Measurements from ENCODE around the gene RTN4IP1. TPM values are rescaled to one million over a fixed set of nuclear protein-coding genes. Genes with fewer than 3 reads are reported as not detected.

RTN4IP1 gene
- polyA plus RNA-seq, 1 donor from 2014 or later, result 8.5 TPM

DNA sequence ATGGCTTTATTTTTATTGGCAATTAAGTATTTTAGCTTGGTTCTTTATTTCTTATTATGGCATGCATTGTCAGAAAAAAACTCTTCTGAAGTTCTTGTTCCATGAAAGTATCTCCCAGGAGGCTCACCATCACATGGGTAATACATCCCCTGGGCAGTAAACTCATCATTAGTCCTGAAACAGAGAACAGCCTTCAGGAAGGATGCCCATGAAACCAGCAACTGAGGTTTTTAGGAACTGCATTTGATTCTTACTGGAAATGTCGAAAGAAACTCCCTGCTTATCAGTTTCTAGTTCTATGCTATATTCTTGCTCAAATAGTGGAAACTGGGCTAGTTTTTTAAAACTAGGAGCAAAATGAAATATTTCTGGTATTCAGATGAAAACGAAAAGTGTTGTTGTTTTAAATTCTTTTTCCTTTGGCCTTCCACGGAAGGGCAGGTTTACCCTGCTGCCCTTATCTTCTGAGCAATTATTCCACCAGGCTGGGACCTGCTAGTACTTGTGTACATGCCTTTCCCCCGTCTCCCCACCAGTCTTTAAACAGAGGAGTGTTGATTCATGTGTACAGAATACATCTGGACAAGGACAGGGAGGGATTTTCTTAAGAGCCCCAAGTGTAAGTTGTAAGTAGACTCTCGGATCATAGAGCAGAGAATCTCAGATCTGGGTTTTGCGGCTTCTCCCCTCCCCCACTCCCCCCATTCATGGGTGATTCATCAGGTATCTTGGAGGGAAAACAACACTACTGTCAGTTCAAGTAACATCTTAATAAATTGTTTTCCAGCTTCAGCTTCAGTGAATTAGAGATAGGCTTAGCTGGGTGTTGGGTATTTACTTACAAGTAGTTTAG lies 81.5 kb downstream of the RTN4IP1 start:
- Histone ChIP-seq H3K9ac (ENCODE audit: low read length) (no peak overlapping the region), H3K27me3 (ENCODE audit: insufficient read depth, low read depth, low read length) (no peaks in the 10 kb centered on the region), H4K20me1 (ENCODE audit: insufficient read depth) (no peaks in the 10 kb centered on the region), H3K27ac (ENCODE audit: low read length) (no peak overlapping the region), H3K9me2 (ENCODE audit: insufficient read depth, low read length) (no peaks in the 10 kb centered on the region), H3K79me2 (replicated peaks; ENCODE audit: insufficient read depth, low read length) (no peaks in the 10 kb centered on the region), H3F3A (ENCODE audit: insufficient read depth, low read length, poor library complexity, severe bottlenecking) (no peaks in the 10 kb centered on the region), H3K9me3 (ENCODE audit: low read length) (no peaks in the 10 kb centered on the region), H3K4me3 (ENCODE audit: low read length) (no peak overlapping the region), H3K36me3 (ENCODE audit: insufficient read depth, low read length) (no peaks in the 10 kb centered on the region), H3K4me2 (ENCODE audit: low read length) (no peak overlapping the region), H2AFZ (ENCODE audit: low read depth, low read length) (no peak overlapping the region)
- no peak for TF ChIP-seq MXI1 (conservative IDR thresholded peaks at IDR 0.05; ENCODE audit: poor library complexity, severe bottlenecking)

DNA sequence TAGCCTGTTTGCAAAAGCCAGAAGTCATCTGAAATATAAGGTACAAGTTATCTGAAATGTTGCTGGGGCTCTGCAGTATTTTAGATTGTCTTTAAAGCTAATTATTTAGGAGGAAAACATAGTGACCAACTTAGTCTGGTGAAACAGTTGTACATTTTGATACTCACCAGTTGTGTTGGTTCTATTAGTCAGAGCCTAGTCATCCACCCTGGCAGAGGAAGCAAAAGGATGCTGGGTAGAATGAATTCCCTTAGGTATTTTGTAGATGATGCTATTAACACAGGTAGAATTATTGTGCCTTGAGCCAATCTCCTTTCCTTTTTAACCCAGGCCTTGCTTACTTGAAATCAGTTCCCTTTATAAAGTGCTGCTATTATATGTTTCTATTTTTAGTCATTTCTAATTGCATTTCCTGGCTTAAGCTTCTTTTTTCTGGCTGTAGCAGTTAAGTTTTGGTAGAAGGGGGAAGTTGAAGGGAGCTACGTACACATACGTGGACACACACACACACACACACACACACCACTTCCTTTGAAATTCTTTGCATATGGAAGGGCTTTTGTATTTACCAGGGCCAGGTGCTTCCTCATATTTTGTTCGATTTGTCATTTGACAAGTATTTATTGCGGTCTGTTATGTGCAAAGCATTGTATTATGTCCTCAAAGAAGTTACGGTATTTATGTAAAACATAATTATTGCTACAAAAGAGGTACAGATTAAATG lies 82.4 kb downstream of the RTN4IP1 start:
- Histone ChIP-seq H4K20me1 (ENCODE audit: insufficient read depth) (no peaks in the 10 kb centered on the region), H3K4me3 (ENCODE audit: low read length) (no peak overlapping the region), H3K79me2 (replicated peaks; ENCODE audit: insufficient read depth, low read length) (no peaks in the 10 kb centered on the region), H3K36me3 (ENCODE audit: insufficient read depth, low read length) (no peaks in the 10 kb centered on the region), H2AFZ (ENCODE audit: low read depth, low read length) (no peak overlapping the region), H3K27me3 (ENCODE audit: insufficient read depth, low read depth, low read length) (no peaks in the 10 kb centered on the region), H3K27ac (ENCODE audit: low read length) (no peak overlapping the region), H3K9ac (ENCODE audit: low read length) (no peak overlapping the region), H3K9me3 (ENCODE audit: low read length) (no peaks in the 10 kb centered on the region), H3K4me2 (ENCODE audit: low read length) (no peak overlapping the region), H3K9me2 (ENCODE audit: insufficient read depth, low read length) (no peaks in the 10 kb centered on the region), H3F3A (ENCODE audit: insufficient read depth, low read length, poor library complexity, severe bottlenecking) (no peaks in the 10 kb centered on the region)
- TF ChIP-seq MXI1 (conservative IDR thresholded peaks at IDR 0.05; ENCODE audit: poor library complexity, severe bottlenecking), result no peak
- no peak for TF ChIP-seq RAD21 (conservative IDR thresholded peaks at IDR 0.05)
- TF ChIP-seq TAF1 (IDR thresholded peaks at IDR 0.05; ENCODE audit: low read depth), result no peak
- TF ChIP-seq EZH2 (IDR thresholded peaks at IDR 0.05; ENCODE audit: borderline replicate concordance, insufficient read depth, low read length, poor library complexity, severe bottlenecking), result no peak
- no peak for TF ChIP-seq EP300 (conservative IDR thresholded peaks at IDR 0.05; ENCODE audit: poor library complexity, severe bottlenecking)
- no peak for TF ChIP-seq SMC3 (conservative IDR thresholded peaks at IDR 0.05; ENCODE audit: poor library complexity)
- no peak for TF ChIP-seq POLR2AphosphoS5 (IDR thresholded peaks at IDR 0.05)
- TF ChIP-seq, protein P1, sequence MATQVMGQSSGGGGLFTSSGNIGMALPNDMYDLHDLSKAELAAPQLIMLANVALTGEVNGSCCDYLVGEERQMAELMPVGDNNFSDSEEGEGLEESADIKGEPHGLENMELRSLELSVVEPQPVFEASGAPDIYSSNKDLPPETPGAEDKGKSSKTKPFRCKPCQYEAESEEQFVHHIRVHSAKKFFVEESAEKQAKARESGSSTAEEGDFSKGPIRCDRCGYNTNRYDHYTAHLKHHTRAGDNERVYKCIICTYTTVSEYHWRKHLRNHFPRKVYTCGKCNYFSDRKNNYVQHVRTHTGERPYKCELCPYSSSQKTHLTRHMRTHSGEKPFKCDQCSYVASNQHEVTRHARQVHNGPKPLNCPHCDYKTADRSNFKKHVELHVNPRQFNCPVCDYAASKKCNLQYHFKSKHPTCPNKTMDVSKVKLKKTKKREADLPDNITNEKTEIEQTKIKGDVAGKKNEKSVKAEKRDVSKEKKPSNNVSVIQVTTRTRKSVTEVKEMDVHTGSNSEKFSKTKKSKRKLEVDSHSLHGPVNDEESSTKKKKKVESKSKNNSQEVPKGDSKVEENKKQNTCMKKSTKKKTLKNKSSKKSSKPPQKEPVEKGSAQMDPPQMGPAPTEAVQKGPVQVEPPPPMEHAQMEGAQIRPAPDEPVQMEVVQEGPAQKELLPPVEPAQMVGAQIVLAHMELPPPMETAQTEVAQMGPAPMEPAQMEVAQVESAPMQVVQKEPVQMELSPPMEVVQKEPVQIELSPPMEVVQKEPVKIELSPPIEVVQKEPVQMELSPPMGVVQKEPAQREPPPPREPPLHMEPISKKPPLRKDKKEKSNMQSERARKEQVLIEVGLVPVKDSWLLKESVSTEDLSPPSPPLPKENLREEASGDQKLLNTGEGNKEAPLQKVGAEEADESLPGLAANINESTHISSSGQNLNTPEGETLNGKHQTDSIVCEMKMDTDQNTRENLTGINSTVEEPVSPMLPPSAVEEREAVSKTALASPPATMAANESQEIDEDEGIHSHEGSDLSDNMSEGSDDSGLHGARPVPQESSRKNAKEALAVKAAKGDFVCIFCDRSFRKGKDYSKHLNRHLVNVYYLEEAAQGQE (IDR thresholded peaks at IDR 0.05; ENCODE audit: borderline replicate concordance), result no peak
- TF ChIP-seq, protein P2, sequence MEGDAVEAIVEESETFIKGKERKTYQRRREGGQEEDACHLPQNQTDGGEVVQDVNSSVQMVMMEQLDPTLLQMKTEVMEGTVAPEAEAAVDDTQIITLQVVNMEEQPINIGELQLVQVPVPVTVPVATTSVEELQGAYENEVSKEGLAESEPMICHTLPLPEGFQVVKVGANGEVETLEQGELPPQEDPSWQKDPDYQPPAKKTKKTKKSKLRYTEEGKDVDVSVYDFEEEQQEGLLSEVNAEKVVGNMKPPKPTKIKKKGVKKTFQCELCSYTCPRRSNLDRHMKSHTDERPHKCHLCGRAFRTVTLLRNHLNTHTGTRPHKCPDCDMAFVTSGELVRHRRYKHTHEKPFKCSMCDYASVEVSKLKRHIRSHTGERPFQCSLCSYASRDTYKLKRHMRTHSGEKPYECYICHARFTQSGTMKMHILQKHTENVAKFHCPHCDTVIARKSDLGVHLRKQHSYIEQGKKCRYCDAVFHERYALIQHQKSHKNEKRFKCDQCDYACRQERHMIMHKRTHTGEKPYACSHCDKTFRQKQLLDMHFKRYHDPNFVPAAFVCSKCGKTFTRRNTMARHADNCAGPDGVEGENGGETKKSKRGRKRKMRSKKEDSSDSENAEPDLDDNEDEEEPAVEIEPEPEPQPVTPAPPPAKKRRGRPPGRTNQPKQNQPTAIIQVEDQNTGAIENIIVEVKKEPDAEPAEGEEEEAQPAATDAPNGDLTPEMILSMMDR (IDR thresholded peaks at IDR 0.05; ENCODE audit: poor library complexity, severe bottlenecking), result no peak
